KG1 (cell line): ENCODE results near the gene NAT8.
"Not testable (repeated sequence)": the region's sequence is repeated elsewhere in the genome, so short reads cannot be mapped to it uniquely, and the experiment has no call there.

Experiments used
- DNase-seq: peaks from one replicate; lab custom pipeline; 2025; lab: John Stamatoyannopoulos, UW

Gene NAT8

GRCh38 chr2:73642338-73643018 is at the start of gene NAT8:
TSS of gene NAT8 (minus strand) at chr2:73642422. CDS start at chr2:73641628, 794 bp downstream.
- no peak for DNase-seq

GRCh38 chr2:73690372-73691088 is 48.3 kb upstream of the NAT8 start:
- not testable (repeated sequence) for DNase-seq

GRCh38 chr2:73688494-73688893 is 46.3 kb upstream of the NAT8 start:
- not testable (repeated sequence) for DNase-seq

- DNase-seq = no peak
These were observed 43.7 kb upstream of the NAT8 start for GRCh38 chr2:73685764-73686438.

- not testable (repeated sequence) for DNase-seq
These were observed 42.7 kb upstream of the NAT8 start for GRCh38 chr2:73684905-73685304.

GRCh38 chr2:73684325-73684724 is 42.1 kb upstream of the NAT8 start:
- DNase-seq = not testable (repeated sequence)

- DNase-seq = not testable (repeated sequence)
These were observed 37.8 kb upstream of the NAT8 start for GRCh38 chr2:73679951-73680571.

- not testable (repeated sequence) for DNase-seq
These were observed 37.0 kb upstream of the NAT8 start for GRCh38 chr2:73679237-73679636.

GRCh38 chr2:73678008-73678407 is 35.8 kb upstream of the NAT8 start:
- DNase-seq = not testable (repeated sequence)

GRCh38 chr2:73676211-73676610 is 34.0 kb upstream of the NAT8 start:
- not testable (repeated sequence) for DNase-seq

- not testable (repeated sequence) for DNase-seq
These were observed 32.5 kb upstream of the NAT8 start for GRCh38 chr2:73674696-73675157.

- not testable (repeated sequence) for DNase-seq
These were observed 27.8 kb upstream of the NAT8 start for GRCh38 chr2:73669976-73670375.

- not testable (repeated sequence) for DNase-seq
These were observed 25.0 kb upstream of the NAT8 start for GRCh38 chr2:73667239-73667638.

- no peak for DNase-seq
These were observed 12.0 kb upstream of the NAT8 start for GRCh38 chr2:73654175-73654574.

GRCh38 chr2:73652348-73652747 is 10.1 kb upstream of the NAT8 start:
- no peak for DNase-seq

- DNase-seq = no peak
These were observed 9.5 kb upstream of the NAT8 start for GRCh38 chr2:73651591-73652230.

- not testable (repeated sequence) for DNase-seq
These were observed 5.5 kb upstream of the NAT8 start for GRCh38 chr2:73647690-73648089.

GRCh38 chr2:73641767-73642062 is 507 bp downstream of the NAT8 start:
- DNase-seq = no peak

GRCh38 chr2:73640946-73641766 is 1.1 kb downstream of the NAT8 start:
- no peak for DNase-seq

- DNase-seq = no peak
These were observed 1.7 kb downstream of the NAT8 start for GRCh38 chr2:73640511-73640911.

GRCh38 chr2:73638429-73638828 is 3.8 kb downstream of the NAT8 start:
- no peak for DNase-seq
